Measurements from ENCODE around the gene MALSU1. TPM values are rescaled to one million over a fixed set of nuclear protein-coding genes. Genes with fewer than 3 reads are reported as not detected.

MALSU1 gene
- total RNA-seq, 4 donors from 2014 or later, result 33.7 to 117 (median 46.3) TPM

GRCh38 chr7:23357190-23358093, 58.3 kb downstream of the MALSU1 start:
- H3K27me3 ChIP-seq, result no peaks in the 10 kb centered on the region
- TF ChIP-seq POLR2A (IDR thresholded peaks at IDR 0.05), result no peak
- no peak for TF ChIP-seq CTCF (IDR thresholded peaks at IDR 0.05)
- H3K4me1 ChIP-seq, result no peaks in the 10 kb centered on the region
- H3K27ac ChIP-seq, result no peak overlapping the region
- no peaks in the 10 kb centered on the region for H3K9me3 ChIP-seq
- no peaks in the 10 kb centered on the region for H3K36me3 ChIP-seq
- DNase-seq, result no peak
- H3K4me3 ChIP-seq, result no peak overlapping the region
- intact Hi-C loops (cut with DNase I; ENCODE audit: low total_unique reads), result no loop called here

GRCh38 chr7:23358152-23358674, 59.1 kb downstream of the MALSU1 start:
- Histone ChIP-seq H3K4me1 (no peaks in the 10 kb centered on the region), H3K36me3 (no peaks in the 10 kb centered on the region), H3K27me3 (no peaks in the 10 kb centered on the region), H3K4me3 (no peak overlapping the region), H3K9me3 (no peaks in the 10 kb centered on the region), H3K27ac (no peak overlapping the region)
- intact Hi-C loops (cut with DNase I; ENCODE audit: low total_unique reads), result no loop called here
- DNase-seq, result no peak
- TF ChIP-seq CTCF (IDR thresholded peaks at IDR 0.05), result no peak
- TF ChIP-seq POLR2A (IDR thresholded peaks at IDR 0.05), result no peak

Other genes with a start within 250 kb of the MALSU1 start
- 100 to 1,000 TPM in 1 of 4 donors, 10 to 100 TPM in 3; 12.0 to 136 (median 45.1) TPM for gene KLHL7, start 193.6 kb upstream of the MALSU1 start, total RNA-seq
- 10 to 100 TPM; 20.6 to 58.3 (median 36.1) TPM for gene NUP42, start 117.3 kb upstream of the MALSU1 start, total RNA-seq
- 100 to 1,000 TPM in 2 of 4 donors, 10 to 100 TPM in 2; 42.5 to 127 (median 93.7) TPM for gene GPNMB, start 52.6 kb upstream of the MALSU1 start, total RNA-seq
- 10 to 100 TPM in 1 of 4 donors, not detected in 3; 45.8 TPM for gene IGF2BP3, start 171.2 kb downstream of the MALSU1 start, total RNA-seq
- 100 to 1,000 TPM in 1 of 4 donors, 10 to 100 TPM in 3; 12.6 to 144 (median 80.6) TPM for gene TRA2A, start 232.6 kb downstream of the MALSU1 start, total RNA-seq